Measurements from ENCODE around the gene AP1S3. TPM values are rescaled to one million over a fixed set of nuclear protein-coding genes. Genes with fewer than 3 reads are reported as not detected.

The AP1S3 gene
- total and polyA plus RNA-seq, 4 experiments from 2014 or later, result 0.96 to 2.6 (median 1.2) TPM

GRCh38 chr2:223853425-223853837 lies 16.0 kb upstream of the AP1S3 start:
- no peak for DNase-seq
- peaks cover 0 to 15% (median 9%) of the 10 kb centered on the region in 4 donors for H3K4me1 Mint-ChIP-seq
- H3K4me3 Mint-ChIP-seq, result no peak overlapping the region
- H3K4me3 ChIP-seq (ENCODE audit: low read length in 2 of 2), result no peak overlapping the region
- H3K36me3 Mint-ChIP-seq, result peaks cover 13 to 28% of the 10 kb centered on the region in 2 donors
- POLR2A ChIA-PET (ENCODE audit: partially characterized antibody), result no interaction called here
- no peaks in the 10 kb centered on the region for H3K36me3 ChIP-seq (ENCODE audit: insufficient read depth, low read length)
- H3K9me3 Mint-ChIP-seq, result peaks cover 0 to 13% (median 3%) of the 10 kb centered on the region in 8 donors
- CTCF ChIA-PET (ENCODE audit: partially characterized antibody), result interaction anchor here (1.4 to 1.5 kb wide), 2 partner anchors 14 to 117 kb away, joined by 3 to 5 read pairs; no protein-coding TSS in a partner anchor
- H3K27me3 ChIP-seq (ENCODE audit: insufficient read depth, low read length), result no peaks in the 10 kb centered on the region
- no peak overlapping the region for H3K27ac Mint-ChIP-seq
- intact Hi-C loops (cut with micrococcal nuclease), result no loop called here
- no peaks in the 10 kb centered on the region for H3K4me1 ChIP-seq (ENCODE audit: insufficient read depth, low read length)
- H3K9me3 ChIP-seq (ENCODE audit: control insufficient read depth in 1 of 2, low read length in 2 of 2), result no peaks in the 10 kb centered on the region
- H3K27ac ChIP-seq (ENCODE audit: low read depth, low read length), result no peak overlapping the region
- no peaks in the 10 kb centered on the region for H3K27me3 Mint-ChIP-seq

- H3K9me3 Mint-ChIP-seq, result peaks cover 0 to 13% (median 3%) of the 10 kb centered on the region in 8 donors
- no peak overlapping the region for H3K4me3 Mint-ChIP-seq
- ChIA-PET POLR2A (ENCODE audit: partially characterized antibody) (no interaction called here), CTCF (ENCODE audit: partially characterized antibody) (no interaction called here)
- no peak overlapping the region for H3K27ac ChIP-seq (ENCODE audit: low read depth, low read length)
- no peaks in the 10 kb centered on the region for H3K27me3 Mint-ChIP-seq
- peaks cover 6 to 24% (median 15%) of the 10 kb centered on the region in 4 donors for H3K4me1 Mint-ChIP-seq
- H3K9me3 ChIP-seq (ENCODE audit: control insufficient read depth in 1 of 2, low read length in 2 of 2), result no peaks in the 10 kb centered on the region
- H3K4me3 ChIP-seq (ENCODE audit: low read length in 2 of 2), result no peak overlapping the region
- intact Hi-C loops (cut with micrococcal nuclease), result no loop called here
- peak overlapping the region in 1 of 7 donors; percentile 9 for H3K27ac Mint-ChIP-seq
- no peak for DNase-seq
- no peaks in the 10 kb centered on the region for H3K36me3 ChIP-seq (ENCODE audit: insufficient read depth, low read length)
- peaks cover 13 to 34% of the 10 kb centered on the region in 2 donors for H3K36me3 Mint-ChIP-seq
- no peaks in the 10 kb centered on the region for H3K27me3 ChIP-seq (ENCODE audit: insufficient read depth, low read length)
- H3K4me1 ChIP-seq (ENCODE audit: insufficient read depth, low read length), result peaks cover 8% of the 10 kb centered on the region
These were observed 15.0 kb upstream of the AP1S3 start for GRCh38 chr2:223852281-223852795.

- Mint-ChIP-seq H3K9me3 (peaks cover 0 to 13% (median 3%) of the 10 kb centered on the region in 8 donors), H3K36me3 (peaks cover 8 to 26% of the 10 kb centered on the region in 2 donors), H3K4me1 (peaks cover 8 to 29% (median 21%) of the 10 kb centered on the region in 4 donors), H3K27ac (peak overlapping the region in 1 of 7 donors; percentile 39), H3K4me3 (no peak overlapping the region), H3K27me3 (no peaks in the 10 kb centered on the region)
- H3K4me3 ChIP-seq (ENCODE audit: low read length in 2 of 2), result no peak overlapping the region
- ChIA-PET CTCF (ENCODE audit: partially characterized antibody) (no interaction called here), POLR2A (ENCODE audit: partially characterized antibody) (no interaction called here)
- no peak overlapping the region for H3K27ac ChIP-seq (ENCODE audit: low read depth, low read length)
- intact Hi-C loops (cut with micrococcal nuclease), result no loop called here
- no peaks in the 10 kb centered on the region for H3K27me3 ChIP-seq (ENCODE audit: insufficient read depth, low read length)
- DNase-seq, result peak in 2 of 5 donors; percentile 4 to 6
- H3K9me3 ChIP-seq (ENCODE audit: control insufficient read depth in 1 of 2, low read length in 2 of 2), result no peaks in the 10 kb centered on the region
- no peaks in the 10 kb centered on the region for H3K36me3 ChIP-seq (ENCODE audit: insufficient read depth, low read length)
- H3K4me1 ChIP-seq (ENCODE audit: insufficient read depth, low read length), result peaks cover 10% of the 10 kb centered on the region
These were observed 10.0 kb upstream of the AP1S3 start for GRCh38 chr2:223847410-223847809.

- POLR2A ChIA-PET (ENCODE audit: partially characterized antibody), result no interaction called here
- CTCF ChIA-PET (ENCODE audit: partially characterized antibody), result no interaction called here
- H3K4me1 Mint-ChIP-seq, result peaks cover 7 to 26% (median 20%) of the 10 kb centered on the region in 4 donors
- Histone ChIP-seq H3K4me3 (ENCODE audit: low read length in 2 of 2) (no peak overlapping the region), H3K4me1 (ENCODE audit: insufficient read depth, low read length) (peaks cover 10% of the 10 kb centered on the region), H3K36me3 (ENCODE audit: insufficient read depth, low read length) (no peaks in the 10 kb centered on the region), H3K9me3 (ENCODE audit: control insufficient read depth in 1 of 2, low read length in 2 of 2) (no peaks in the 10 kb centered on the region), H3K27me3 (ENCODE audit: insufficient read depth, low read length) (no peaks in the 10 kb centered on the region), H3K27ac (ENCODE audit: low read depth, low read length) (no peak overlapping the region)
- H3K27ac Mint-ChIP-seq, result no peak overlapping the region
- intact Hi-C loops (cut with micrococcal nuclease), result no loop called here
- H3K36me3 Mint-ChIP-seq, result peaks cover 8 to 26% of the 10 kb centered on the region in 2 donors
- H3K4me3 Mint-ChIP-seq, result no peak overlapping the region
- no peaks in the 10 kb centered on the region for H3K27me3 Mint-ChIP-seq
- no peak for DNase-seq
- H3K9me3 Mint-ChIP-seq, result peaks cover 0 to 13% (median 3%) of the 10 kb centered on the region in 8 donors
These were observed 9.1 kb upstream of the AP1S3 start for GRCh38 chr2:223846515-223846914.

- H3K9me3 ChIP-seq (ENCODE audit: control insufficient read depth in 1 of 2, low read length in 2 of 2), result no peaks in the 10 kb centered on the region
- ChIA-PET CTCF (ENCODE audit: partially characterized antibody) (no interaction called here), POLR2A (ENCODE audit: partially characterized antibody) (no interaction called here)
- no peaks in the 10 kb centered on the region for H3K36me3 ChIP-seq (ENCODE audit: insufficient read depth, low read length)
- Mint-ChIP-seq H3K4me1 (peaks cover 4 to 12% (median 5%) of the 10 kb centered on the region in 4 donors), H3K27me3 (no peaks in the 10 kb centered on the region), H3K9me3 (no peaks in the 10 kb centered on the region), H3K36me3 (peaks cover 0 to 3% of the 10 kb centered on the region in 2 donors), H3K4me3 (peak overlapping the region in 1 of 8 donors; percentile 33), H3K27ac (peak overlapping the region in 1 of 7 donors; percentile 50)
- intact Hi-C loops (cut with micrococcal nuclease), result no loop called here
- DNase-seq, result no peak
- H3K27ac ChIP-seq (ENCODE audit: low read depth, low read length), result no peak overlapping the region
- no peak overlapping the region for H3K4me3 ChIP-seq (ENCODE audit: low read length in 2 of 2)
- peaks cover 3% of the 10 kb centered on the region for H3K4me1 ChIP-seq (ENCODE audit: insufficient read depth, low read length)
- H3K27me3 ChIP-seq (ENCODE audit: insufficient read depth, low read length), result no peaks in the 10 kb centered on the region
These were observed 4.2 kb upstream of the AP1S3 start for GRCh38 chr2:223841436-223842190.

- Histone ChIP-seq H3K4me1 (ENCODE audit: insufficient read depth, low read length) (peaks cover 8% of the 10 kb centered on the region), H3K27me3 (ENCODE audit: insufficient read depth, low read length) (no peaks in the 10 kb centered on the region), H3K4me3 (ENCODE audit: low read length in 2 of 2) (no peak overlapping the region), H3K27ac (ENCODE audit: low read depth, low read length) (no peak overlapping the region), H3K36me3 (ENCODE audit: insufficient read depth, low read length) (no peaks in the 10 kb centered on the region), H3K9me3 (ENCODE audit: control insufficient read depth in 1 of 2, low read length in 2 of 2) (no peaks in the 10 kb centered on the region)
- Mint-ChIP-seq H3K9me3 (no peaks in the 10 kb centered on the region), H3K36me3 (peaks cover 0 to 3% of the 10 kb centered on the region in 2 donors), H3K4me1 (peaks cover 9 to 12% (median 10%) of the 10 kb centered on the region in 4 donors), H3K27ac (peak overlapping the region in 2 of 7 donors; percentile 23 to 82), H3K4me3 (peak overlapping the region; percentile 70 to 98 (median 94)), H3K27me3 (no peaks in the 10 kb centered on the region)
- ChIA-PET POLR2A (ENCODE audit: partially characterized antibody) (no interaction called here), CTCF (ENCODE audit: partially characterized antibody) (no interaction called here)
- intact Hi-C loops (cut with micrococcal nuclease), result loop anchor here (5.0 kb wide), 1 partner anchor 121 kb away; the partner anchor contains the start of gene MRPL44
- DNase-seq, result no peak
These were observed 1.5 kb downstream of the AP1S3 start for GRCh38 chr2:223835701-223836532.

GRCh38 chr2:223834431-223834830 lies 3.0 kb downstream of the AP1S3 start:
- Mint-ChIP-seq H3K27ac (no peak overlapping the region), H3K4me1 (peaks cover 9 to 12% (median 10%) of the 10 kb centered on the region in 4 donors), H3K36me3 (peaks cover 0 to 3% of the 10 kb centered on the region in 2 donors), H3K4me3 (no peak overlapping the region), H3K27me3 (no peaks in the 10 kb centered on the region), H3K9me3 (no peaks in the 10 kb centered on the region)
- ChIA-PET POLR2A (ENCODE audit: partially characterized antibody) (no interaction called here), CTCF (ENCODE audit: partially characterized antibody) (no interaction called here)
- H3K27ac ChIP-seq (ENCODE audit: low read depth, low read length), result no peak overlapping the region
- H3K9me3 ChIP-seq (ENCODE audit: control insufficient read depth in 1 of 2, low read length in 2 of 2), result no peaks in the 10 kb centered on the region
- no peak overlapping the region for H3K4me3 ChIP-seq (ENCODE audit: low read length in 2 of 2)
- no peaks in the 10 kb centered on the region for H3K36me3 ChIP-seq (ENCODE audit: insufficient read depth, low read length)
- peaks cover 8% of the 10 kb centered on the region for H3K4me1 ChIP-seq (ENCODE audit: insufficient read depth, low read length)
- no peaks in the 10 kb centered on the region for H3K27me3 ChIP-seq (ENCODE audit: insufficient read depth, low read length)
- DNase-seq, result no peak
- intact Hi-C loops (cut with micrococcal nuclease), result no loop called here

Data from CD4-positive, alpha-beta memory T cell (primary cell).